Measurements from ENCODE around the gene NPAS3. TPM values are rescaled to one million over a fixed set of nuclear protein-coding genes. Genes with fewer than 3 reads are reported as not detected.

The NPAS3 gene
- polyA plus RNA-seq, 4 donors: 1.6 to 9.6 (median 8.4) TPM

GRCh38 chr14:33711811-33712216 lies 773.1 kb downstream of the NPAS3 start:
- DNase-seq (ENCODE audit: low read depth in 4 of 4, low spot score in 3 of 4): no peak

GRCh38 chr14:33714527-33715226 lies 776.0 kb downstream of the NPAS3 start:
- DNase-seq (ENCODE audit: low read depth in 4 of 4, low spot score in 3 of 4): no peak

- DNase-seq (ENCODE audit: low read depth in 4 of 4, low spot score in 3 of 4): no peak
Measured at GRCh38 chr14:33715227-33715528, 776.5 kb downstream of the NPAS3 start.

GRCh38 chr14:33716921-33717320 lies 778.2 kb downstream of the NPAS3 start:
- no peak for DNase-seq (ENCODE audit: low read depth in 4 of 4, low spot score in 3 of 4)

GRCh38 chr14:33717866-33718265 lies 779.2 kb downstream of the NPAS3 start:
- no peak for DNase-seq (ENCODE audit: low read depth in 4 of 4, low spot score in 3 of 4)

- no peak for DNase-seq (ENCODE audit: low read depth in 4 of 4, low spot score in 3 of 4)
Measured at GRCh38 chr14:33720284-33720787, 781.7 kb downstream of the NPAS3 start.

GRCh38 chr14:33726685-33727084 lies 788.0 kb downstream of the NPAS3 start:
- DNase-seq (ENCODE audit: low read depth in 4 of 4, low spot score in 3 of 4): no peak

- no peak for DNase-seq (ENCODE audit: low read depth in 4 of 4, low spot score in 3 of 4)
Measured at GRCh38 chr14:33727606-33728005, 788.9 kb downstream of the NPAS3 start.

- DNase-seq (ENCODE audit: low read depth in 4 of 4, low spot score in 3 of 4): no peak
Measured at GRCh38 chr14:33728010-33728498, 789.4 kb downstream of the NPAS3 start.

GRCh38 chr14:33730156-33730555 lies 791.5 kb downstream of the NPAS3 start:
- no peak for DNase-seq (ENCODE audit: low read depth in 4 of 4, low spot score in 3 of 4)

GRCh38 chr14:33732175-33732574 lies 793.5 kb downstream of the NPAS3 start:
- DNase-seq (ENCODE audit: low read depth in 4 of 4, low spot score in 3 of 4): no peak

- DNase-seq (ENCODE audit: low read depth in 4 of 4, low spot score in 3 of 4): no peak
Measured at GRCh38 chr14:33733310-33733709, 794.6 kb downstream of the NPAS3 start.

GRCh38 chr14:33733721-33734120 lies 795.0 kb downstream of the NPAS3 start:
- no peak for DNase-seq (ENCODE audit: low read depth in 4 of 4, low spot score in 3 of 4)

GRCh38 chr14:33734387-33734786 lies 795.7 kb downstream of the NPAS3 start:
- DNase-seq (ENCODE audit: low read depth in 4 of 4, low spot score in 3 of 4): no peak

GRCh38 chr14:33736299-33736825 lies 797.7 kb downstream of the NPAS3 start:
- DNase-seq (ENCODE audit: low read depth in 4 of 4, low spot score in 3 of 4): no peak

- no peak for DNase-seq (ENCODE audit: low read depth in 4 of 4, low spot score in 3 of 4)
Measured at GRCh38 chr14:33736979-33737378, 798.3 kb downstream of the NPAS3 start.

GRCh38 chr14:33737446-33737845 lies 798.8 kb downstream of the NPAS3 start:
- no peak for DNase-seq (ENCODE audit: low read depth in 4 of 4, low spot score in 3 of 4)

GRCh38 chr14:33738029-33738428 lies 799.4 kb downstream of the NPAS3 start:
- DNase-seq (ENCODE audit: low read depth in 4 of 4, low spot score in 3 of 4): no peak

- DNase-seq (ENCODE audit: low read depth in 4 of 4, low spot score in 3 of 4): no peak
Measured at GRCh38 chr14:33738491-33738890, 799.8 kb downstream of the NPAS3 start.

GRCh38 chr14:33740531-33740930 lies 801.9 kb downstream of the NPAS3 start:
- no peak for DNase-seq (ENCODE audit: low read depth in 4 of 4, low spot score in 3 of 4)

- DNase-seq (ENCODE audit: low read depth in 4 of 4, low spot score in 3 of 4): no peak
Measured at GRCh38 chr14:33742166-33742565, 803.5 kb downstream of the NPAS3 start.

GRCh38 chr14:33745163-33745562 lies 806.5 kb downstream of the NPAS3 start:
- no peak for DNase-seq (ENCODE audit: low read depth in 4 of 4, low spot score in 3 of 4)
